ENCODE measurements around the gene RGS14.

The RGS14 gene

GRCh38 chr5:177357459-177358351 is at the start of gene RGS14:
Gene RGS14, plus strand, starts transcription at chr5:177357924. Its CDS starts 101 bp downstream, at chr5:177358025.
- DNase-seq: no peak

GRCh38 chr5:177308740-177309139 is 49.0 kb upstream of the RGS14 start:
- DNase-seq: no peak

- no peak for DNase-seq
Observed at GRCh38 chr5:177309351-177310191, 48.2 kb upstream of the RGS14 start.

- no peak for DNase-seq
Observed at GRCh38 chr5:177310332-177310731, 47.4 kb upstream of the RGS14 start.

GRCh38 chr5:177310757-177311391 is 46.9 kb upstream of the RGS14 start:
- DNase-seq: no peak

- DNase-seq: no peak
Observed at GRCh38 chr5:177311392-177311722, 46.4 kb upstream of the RGS14 start.

- peak; percentile 97 for DNase-seq
Observed at GRCh38 chr5:177311723-177312648, 45.7 kb upstream of the RGS14 start, which contains the start of gene MXD3. Gene MXD3, minus strand, starts transcription at chr5:177311898. Its CDS starts 68 bp downstream, at chr5:177311830.

GRCh38 chr5:177312649-177313181 is 45.0 kb upstream of the RGS14 start:
- DNase-seq: no peak

- DNase-seq: no peak
Observed at GRCh38 chr5:177313561-177314259, 44.0 kb upstream of the RGS14 start.

- DNase-seq: no peak
Observed at GRCh38 chr5:177314376-177315342, 43.1 kb upstream of the RGS14 start.

GRCh38 chr5:177315411-177315810 is 42.3 kb upstream of the RGS14 start:
- DNase-seq: no peak

GRCh38 chr5:177316005-177316404 is 41.7 kb upstream of the RGS14 start:
- DNase-seq: no peak

GRCh38 chr5:177317959-177318377 is 39.8 kb upstream of the RGS14 start:
- no peak for DNase-seq

- DNase-seq: no peak
Observed at GRCh38 chr5:177319913-177320588, 37.7 kb upstream of the RGS14 start.

- no peak for DNase-seq
Observed at GRCh38 chr5:177320879-177321278, 36.8 kb upstream of the RGS14 start.

- DNase-seq: no peak
Observed at GRCh38 chr5:177325868-177326381, 31.8 kb upstream of the RGS14 start.

- DNase-seq: no peak
Observed at GRCh38 chr5:177327539-177328522, 29.9 kb upstream of the RGS14 start.
